ENCODE measurements around the gene GLRX.
"Not testable (repeated sequence)": the region's sequence is repeated elsewhere in the genome, so short reads cannot be mapped to it uniquely, and the experiment has no call there.

Gene GLRX

GRCh38 chr5:95838556-95838955 lies 16.0 kb upstream of the GLRX start:
- Histone ChIP-seq H3K4me3 (ENCODE audit: insufficient read depth, low read length, poor library complexity, severe bottlenecking) (no peak overlapping the region), H3K36me3 (ENCODE audit: low read length) (no peaks in the 10 kb centered on the region), H3K27me3 (ENCODE audit: low read length) (no peaks in the 10 kb centered on the region), H3F3A (ENCODE audit: insufficient read depth) (peaks cover 7% of the 10 kb centered on the region), H3K9me3 (ENCODE audit: insufficient read depth, low read length) (no peaks in the 10 kb centered on the region), H3K27ac (ENCODE audit: low read depth, low read length) (no peak overlapping the region), H2AFZ (ENCODE audit: low read depth, low read length, severe bottlenecking) (no peak overlapping the region), H3K79me2 (ENCODE audit: insufficient read depth, low read length) (no peaks in the 10 kb centered on the region), H3K9me2 (replicated peaks; ENCODE audit: insufficient read depth, low read length) (no peaks in the 10 kb centered on the region), H3K4me2 (ENCODE audit: low read depth, low read length, poor library complexity, severe bottlenecking) (no peak overlapping the region), H3K9ac (ENCODE audit: low read length) (no peak overlapping the region), H4K20me1 (ENCODE audit: low read depth, low read length) (no peaks in the 10 kb centered on the region)
- TF ChIP-seq CTCF (IDR thresholded peaks at IDR 0.05; ENCODE audit: insufficient read depth, low read length, poor library complexity, severe bottlenecking) (no peak), EZH2phosphoT487 (conservative IDR thresholded peaks at IDR 0.05; ENCODE audit: low read length) (no peak)

- TF ChIP-seq CTCF (IDR thresholded peaks at IDR 0.05; ENCODE audit: insufficient read depth, low read length, poor library complexity, severe bottlenecking) = no peak
- no peak for TF ChIP-seq EZH2phosphoT487 (conservative IDR thresholded peaks at IDR 0.05; ENCODE audit: low read length)
- Histone ChIP-seq H3K27ac (ENCODE audit: low read depth, low read length) (no peak overlapping the region), H3K36me3 (ENCODE audit: low read length) (no peaks in the 10 kb centered on the region), H2AFZ (ENCODE audit: low read depth, low read length, severe bottlenecking) (no peak overlapping the region), H4K20me1 (ENCODE audit: low read depth, low read length) (no peaks in the 10 kb centered on the region), H3K9me3 (ENCODE audit: insufficient read depth, low read length) (no peaks in the 10 kb centered on the region), H3F3A (ENCODE audit: insufficient read depth) (peaks cover 7% of the 10 kb centered on the region), H3K9me2 (replicated peaks; ENCODE audit: insufficient read depth, low read length) (no peaks in the 10 kb centered on the region), H3K27me3 (ENCODE audit: low read length) (no peaks in the 10 kb centered on the region), H3K9ac (ENCODE audit: low read length) (no peak overlapping the region), H3K4me3 (ENCODE audit: insufficient read depth, low read length, poor library complexity, severe bottlenecking) (no peak overlapping the region), H3K4me2 (ENCODE audit: low read depth, low read length, poor library complexity, severe bottlenecking) (no peak overlapping the region), H3K79me2 (ENCODE audit: insufficient read depth, low read length) (no peaks in the 10 kb centered on the region)
Measured at GRCh38 chr5:95838001-95838520, 15.5 kb upstream of the GLRX start.

- no peak overlapping the region for H3K9ac ChIP-seq (ENCODE audit: low read length)
- no peaks in the 10 kb centered on the region for H3K36me3 ChIP-seq (ENCODE audit: low read length)
- H3K27me3 ChIP-seq (ENCODE audit: low read length) = no peaks in the 10 kb centered on the region
- no peak overlapping the region for H3K27ac ChIP-seq (ENCODE audit: low read depth, low read length)
- no peaks in the 10 kb centered on the region for H4K20me1 ChIP-seq (ENCODE audit: low read depth, low read length)
- H3K4me2 ChIP-seq (ENCODE audit: low read depth, low read length, poor library complexity, severe bottlenecking) = no peak overlapping the region
- peaks cover 7% of the 10 kb centered on the region for H3F3A ChIP-seq (ENCODE audit: insufficient read depth)
- TF ChIP-seq EZH2phosphoT487 (conservative IDR thresholded peaks at IDR 0.05; ENCODE audit: low read length) (no peak), CTCF (IDR thresholded peaks at IDR 0.05; ENCODE audit: insufficient read depth, low read length, poor library complexity, severe bottlenecking) (no peak)
- H3K9me3 ChIP-seq (ENCODE audit: insufficient read depth, low read length) = no peaks in the 10 kb centered on the region
- no peak overlapping the region for H3K4me3 ChIP-seq (ENCODE audit: insufficient read depth, low read length, poor library complexity, severe bottlenecking)
- no peaks in the 10 kb centered on the region for H3K9me2 ChIP-seq (replicated peaks; ENCODE audit: insufficient read depth, low read length)
- no peak overlapping the region for H2AFZ ChIP-seq (ENCODE audit: low read depth, low read length, severe bottlenecking)
- no peaks in the 10 kb centered on the region for H3K79me2 ChIP-seq (ENCODE audit: insufficient read depth, low read length)
Measured at GRCh38 chr5:95837492-95837891, 15.0 kb upstream of the GLRX start.

GRCh38 chr5:95836971-95837370 lies 14.4 kb upstream of the GLRX start:
- not testable (repeated sequence) for H3F3A ChIP-seq (ENCODE audit: insufficient read depth); H3K4me2 ChIP-seq (ENCODE audit: low read depth, low read length, poor library complexity, severe bottlenecking); H3K4me3 ChIP-seq (ENCODE audit: insufficient read depth, low read length, poor library complexity, severe bottlenecking); H2AFZ ChIP-seq (ENCODE audit: low read depth, low read length, severe bottlenecking); H4K20me1 ChIP-seq (ENCODE audit: low read depth, low read length); H3K36me3 ChIP-seq (ENCODE audit: low read length); H3K27ac ChIP-seq (ENCODE audit: low read depth, low read length); H3K9ac ChIP-seq (ENCODE audit: low read length); H3K9me3 ChIP-seq (ENCODE audit: insufficient read depth, low read length); H3K79me2 ChIP-seq (ENCODE audit: insufficient read depth, low read length); H3K9me2 ChIP-seq (replicated peaks; ENCODE audit: insufficient read depth, low read length); H3K27me3 ChIP-seq (ENCODE audit: low read length)
